ACHN (cell line): ENCODE results near the gene NLN.
"Not testable (repeated sequence)": the region's sequence is repeated elsewhere in the genome, so short reads cannot be mapped to it uniquely, and the experiment has no call there.

Experiments
- DNase-seq: peaks from one replicate; pipeline ENCODE4 v3.0.0-alpha.2; 2015
- in situ Hi-C: cut with HindIII; loops from 2 replicates; pipeline ENCODE4 v1.10.0; 2017; ENCODE audit warnings: low sequenced_read_pairs, low pct_ligation_motif_present, low pct_unique_long_range_greater_than_20kb

The NLN gene

DNA sequence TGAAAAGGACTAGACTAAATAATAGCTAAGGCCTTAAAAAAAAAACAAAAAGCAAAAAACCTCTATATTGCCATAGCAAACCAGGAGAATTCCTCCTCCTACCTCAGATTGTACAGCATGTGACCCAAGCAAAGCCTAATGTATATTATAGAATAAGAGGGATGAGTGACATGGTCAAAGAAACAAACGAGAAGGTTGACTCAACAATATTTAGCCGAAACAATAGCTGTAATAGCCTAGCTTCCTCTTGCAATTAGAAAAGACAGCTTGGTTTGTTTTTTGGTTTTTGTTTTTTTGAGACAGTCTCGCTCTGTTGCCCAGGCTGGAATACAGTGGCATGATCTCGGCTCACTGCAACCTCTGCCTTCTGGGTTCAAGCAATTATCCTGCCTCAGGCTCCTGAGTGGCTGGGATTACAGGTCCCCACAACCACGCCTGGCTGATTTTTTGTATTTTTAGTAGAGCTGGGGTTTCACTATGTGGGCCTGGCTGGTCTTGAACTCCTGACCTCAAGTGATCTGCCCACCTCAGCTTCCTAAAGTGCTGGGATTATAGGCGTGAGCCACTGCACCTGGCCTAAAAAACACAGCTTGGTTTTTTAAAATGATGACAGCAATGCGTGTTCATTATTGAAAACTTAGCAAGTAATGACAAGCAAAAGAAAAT lies 5.6 kb downstream of the NLN start:
- no peak for DNase-seq
- in situ Hi-C loops: no loop called here

DNA sequence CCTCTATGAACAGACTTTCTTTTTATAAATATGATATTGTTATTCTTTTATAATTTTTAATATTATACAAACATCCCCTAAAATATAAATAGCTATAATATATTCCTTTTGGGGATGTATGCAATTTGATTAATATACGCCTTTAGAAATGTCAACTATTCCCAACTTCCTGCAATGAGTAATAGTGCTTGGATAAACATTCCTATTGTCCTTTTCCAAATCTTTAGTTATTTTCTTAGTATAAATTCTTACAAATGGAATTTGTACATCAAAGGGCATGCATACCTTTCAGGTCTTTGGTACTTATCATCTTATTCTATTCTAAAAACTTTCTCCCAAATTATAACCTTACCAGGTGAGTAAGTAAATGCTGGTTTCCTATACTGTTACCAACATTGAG lies 6.2 kb downstream of the NLN start:
- no peak for DNase-seq
- in situ Hi-C loops: no loop called here

GRCh38 chr5:65730910-65731309 lies 8.9 kb downstream of the NLN start:
- DNase-seq: no peak
- in situ Hi-C loops: no loop called here

GRCh38 chr5:65732046-65732445 lies 10.0 kb downstream of the NLN start:
- in situ Hi-C loops, DNase-seq: not testable (repeated sequence)

DNA sequence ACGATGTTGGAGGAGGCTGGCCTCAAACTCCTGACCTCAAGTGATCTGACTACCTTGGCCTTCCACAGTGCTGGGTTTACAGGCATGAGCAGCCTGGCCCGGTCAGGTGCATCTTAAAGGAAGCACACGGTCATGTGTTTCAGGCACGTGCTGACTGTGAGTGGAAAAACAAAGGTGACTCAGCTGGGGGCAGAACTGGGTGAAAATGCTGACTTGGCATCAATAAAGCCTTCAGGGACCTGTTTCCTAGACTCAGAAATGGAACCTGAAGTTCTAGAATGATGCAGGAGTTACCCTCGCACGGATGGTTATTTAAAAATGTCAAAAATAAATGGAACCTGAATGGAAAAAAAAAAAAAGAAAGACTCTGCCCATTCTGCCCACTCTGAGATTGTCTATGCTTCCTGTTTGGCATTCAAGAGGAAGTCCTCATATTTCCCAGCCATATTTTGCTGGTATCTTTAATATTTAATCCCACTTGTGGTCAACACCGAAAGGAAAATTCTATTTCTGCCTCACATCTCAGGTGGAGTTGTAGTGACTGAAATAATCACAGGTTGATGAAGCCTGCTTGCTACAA lies 12.3 kb downstream of the NLN start:
- in situ Hi-C loops, DNase-seq: not testable (repeated sequence)

GRCh38 chr5:65734921-65735320 lies 12.9 kb downstream of the NLN start:
- in situ Hi-C loops: no loop called here
- DNase-seq: no peak

GRCh38 chr5:65736011-65736410 lies 14.0 kb downstream of the NLN start:
- no peak for DNase-seq
- in situ Hi-C loops: no loop called here

DNA sequence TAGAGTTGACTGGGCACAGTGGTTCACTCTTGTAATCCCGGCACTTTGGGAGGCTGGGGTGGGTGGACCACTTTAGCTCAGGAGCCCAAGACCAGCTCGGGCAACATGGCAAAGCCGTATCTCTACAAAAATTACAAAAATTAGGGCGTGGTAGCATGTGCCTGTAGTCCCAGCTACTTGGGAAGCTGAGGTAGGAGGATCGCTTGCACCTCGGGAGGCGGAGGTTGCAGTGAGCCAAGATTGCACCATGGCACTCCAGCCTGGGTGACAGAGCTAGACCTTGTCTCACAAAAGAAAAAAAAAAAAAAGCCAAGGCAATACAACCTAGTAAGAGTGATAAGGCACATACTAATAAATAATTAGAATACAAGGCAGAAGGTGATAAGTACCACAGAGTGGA lies 15.8 kb downstream of the NLN start:
- in situ Hi-C loops: no loop called here
- no peak for DNase-seq

DNA sequence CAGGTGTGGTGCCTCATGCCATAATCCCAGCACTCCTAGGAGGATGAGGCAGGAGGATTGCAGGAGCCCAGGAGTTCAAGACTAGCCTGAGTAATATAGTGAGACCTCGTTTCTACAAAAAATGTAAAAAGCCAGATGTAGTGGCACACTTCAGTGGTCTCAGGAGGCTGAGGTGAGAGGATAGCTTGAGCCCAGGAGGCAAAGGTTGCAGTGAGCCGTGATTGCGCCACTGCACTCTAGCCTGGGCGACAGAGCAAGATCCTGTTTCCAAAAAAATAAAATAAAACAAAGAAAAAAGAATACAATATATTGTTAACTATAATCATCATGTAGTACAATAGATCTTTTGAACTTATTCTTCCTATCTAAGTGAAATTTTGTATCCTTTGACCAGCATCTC lies 16.3 kb downstream of the NLN start:
- in situ Hi-C loops: no loop called here
- DNase-seq: no peak

DNA sequence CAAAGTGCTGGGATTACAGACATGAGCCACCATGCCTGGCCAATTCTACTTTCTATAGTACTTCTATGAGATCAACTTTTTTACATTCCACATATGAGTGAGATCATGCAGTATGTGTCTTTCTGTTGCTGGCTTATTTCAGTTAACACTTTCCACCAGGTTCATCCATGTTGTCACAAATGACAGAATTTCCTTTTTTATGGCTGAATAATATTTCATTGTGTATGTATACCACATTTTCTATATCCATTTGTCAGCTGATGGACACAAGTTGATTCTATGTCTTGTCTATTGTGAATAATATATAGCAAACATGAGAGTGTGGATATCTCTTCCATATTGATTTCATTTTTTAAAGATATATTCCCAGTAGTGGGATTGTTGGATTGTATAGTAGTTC lies 17.2 kb downstream of the NLN start:
- DNase-seq: no peak
- in situ Hi-C loops: no loop called here

DNA sequence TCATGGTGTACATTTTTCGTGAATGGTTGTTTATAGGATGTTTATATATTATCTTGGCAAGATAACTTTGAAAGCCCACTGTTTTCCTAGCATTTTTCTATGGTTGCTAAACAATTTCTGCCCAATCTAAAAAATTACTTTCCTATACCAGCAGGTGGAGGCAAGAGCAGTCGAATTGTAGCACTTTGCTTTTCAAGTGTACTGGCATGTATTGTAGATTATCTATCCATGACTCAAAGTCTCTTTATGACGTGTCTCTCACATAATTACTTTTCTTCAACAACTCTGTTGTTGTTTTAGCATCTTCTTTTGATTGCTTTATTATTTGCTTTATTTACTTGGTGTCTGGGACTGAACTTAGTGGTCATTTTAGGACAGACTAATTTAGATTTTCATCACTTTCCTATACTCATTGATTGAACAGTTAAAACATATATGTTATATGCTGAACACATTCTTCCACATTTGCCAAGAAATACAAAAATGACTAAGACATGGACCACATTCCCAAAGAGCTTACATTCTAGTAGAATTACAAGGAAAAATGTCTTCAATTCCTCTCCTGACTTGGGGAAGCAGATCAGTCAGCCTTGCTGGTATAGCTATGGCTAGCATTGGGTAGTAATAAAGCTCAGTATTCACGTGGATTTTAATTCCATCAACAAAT lies 20.7 kb downstream of the NLN start:
- in situ Hi-C loops: no loop called here
- DNase-seq: peak; percentile 76

DNA sequence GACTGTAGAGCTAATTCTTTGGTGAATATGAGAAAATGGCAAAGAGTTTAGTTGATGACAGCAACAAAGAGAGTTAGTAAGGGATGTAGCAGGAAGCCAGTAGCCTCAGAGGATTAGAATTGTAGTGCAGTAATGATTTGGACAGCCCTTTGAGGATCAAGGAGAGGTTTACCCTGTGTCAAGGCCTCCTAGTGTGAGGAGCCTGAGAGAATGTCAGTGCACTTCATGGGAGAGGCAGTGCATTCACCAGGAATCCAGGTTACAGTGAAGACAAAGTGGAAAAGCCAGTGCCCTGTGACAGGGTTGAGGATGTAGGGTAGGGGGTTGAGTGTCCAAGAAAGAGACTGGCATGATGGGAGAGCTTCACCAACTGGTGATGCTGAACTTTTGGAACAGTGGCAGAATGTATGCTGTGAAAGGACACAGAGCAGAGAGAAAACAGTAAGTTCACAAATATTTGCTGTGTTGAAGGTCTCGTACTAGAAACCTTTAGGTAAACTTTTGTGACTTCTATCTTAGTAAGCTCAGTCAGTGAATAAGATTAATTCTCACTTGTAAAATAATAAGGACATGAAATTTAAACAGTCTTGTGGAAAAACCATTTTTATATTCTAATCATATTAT lies 27.3 kb downstream of the NLN start:
- DNase-seq: no peak
- in situ Hi-C loops: no loop called here

GRCh38 chr5:65749956-65750355 lies 28.0 kb downstream of the NLN start:
- DNase-seq: peak; percentile 46
- in situ Hi-C loops: no loop called here

DNA sequence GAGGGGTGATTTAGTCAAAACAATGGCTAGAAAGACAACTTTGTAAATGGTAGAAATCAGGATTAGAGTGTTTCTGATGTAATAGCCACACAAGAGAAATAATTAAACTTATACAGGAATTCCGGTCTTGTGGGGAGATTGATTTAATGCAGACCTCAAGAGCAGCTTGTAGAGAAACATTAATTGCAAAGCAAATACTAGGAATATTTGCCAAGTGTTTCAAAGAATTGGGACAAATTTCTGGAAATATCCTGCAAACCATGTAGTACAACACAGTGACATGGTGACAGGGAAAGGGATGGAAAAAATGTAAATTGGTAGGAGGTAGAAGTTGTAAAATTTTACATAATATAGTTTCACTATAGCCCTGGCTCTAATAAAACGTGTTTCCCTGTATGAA lies 28.9 kb downstream of the NLN start:
- in situ Hi-C loops: no loop called here

DNA sequence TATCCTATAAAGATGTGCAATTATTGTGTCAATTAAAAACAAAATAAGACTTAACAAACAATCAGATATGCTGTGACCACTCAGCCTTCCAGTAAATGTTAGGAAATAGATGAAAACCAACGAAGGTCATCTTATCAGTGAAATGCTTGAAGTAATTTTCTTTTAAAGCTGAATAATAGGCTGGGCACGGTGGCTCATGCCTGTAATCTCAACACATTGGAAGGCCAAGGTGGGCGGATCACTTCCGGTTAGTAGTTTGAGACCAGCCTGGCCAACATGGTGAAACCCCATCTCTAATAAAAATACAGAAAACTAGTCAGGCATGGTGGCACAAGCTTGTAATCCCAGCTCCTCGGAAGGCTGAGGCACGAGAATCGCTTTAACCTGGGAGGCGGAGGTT lies 31.2 kb downstream of the NLN start:
- in situ Hi-C loops: no loop called here
- DNase-seq: no peak

More for the DNA sequence above, 28.9 kb downstream of the NLN start:
- DNase-seq: no peak

GRCh38 chr5:65758546-65759144 lies 36.6 kb downstream of the NLN start:
- no peak for DNase-seq
- in situ Hi-C loops: no loop called here

- in situ Hi-C loops: no loop called here
- no peak for DNase-seq
Measured at GRCh38 chr5:65760504-65761275, 38.7 kb downstream of the NLN start.

DNA sequence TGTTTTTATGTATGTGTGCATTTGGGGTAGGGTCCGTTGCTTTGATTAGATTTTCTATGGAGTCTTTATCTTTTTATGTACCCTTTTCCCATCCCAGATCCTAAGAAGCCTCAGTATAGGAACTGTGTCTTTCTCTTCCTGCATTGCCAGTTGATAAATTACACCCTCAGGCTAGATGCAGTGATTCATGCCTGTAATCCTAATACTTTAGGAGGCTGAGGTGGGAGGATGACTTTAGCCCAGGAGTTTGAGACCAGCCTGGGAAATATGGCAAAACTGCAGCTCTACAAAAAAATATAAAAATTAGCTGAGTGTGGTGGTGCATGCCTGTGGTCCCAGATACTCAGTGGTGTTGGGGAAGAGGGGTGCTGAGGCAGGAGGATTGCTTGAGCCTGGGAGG lies 40.2 kb downstream of the NLN start:
- in situ Hi-C loops: no loop called here
- no peak for DNase-seq

DNA sequence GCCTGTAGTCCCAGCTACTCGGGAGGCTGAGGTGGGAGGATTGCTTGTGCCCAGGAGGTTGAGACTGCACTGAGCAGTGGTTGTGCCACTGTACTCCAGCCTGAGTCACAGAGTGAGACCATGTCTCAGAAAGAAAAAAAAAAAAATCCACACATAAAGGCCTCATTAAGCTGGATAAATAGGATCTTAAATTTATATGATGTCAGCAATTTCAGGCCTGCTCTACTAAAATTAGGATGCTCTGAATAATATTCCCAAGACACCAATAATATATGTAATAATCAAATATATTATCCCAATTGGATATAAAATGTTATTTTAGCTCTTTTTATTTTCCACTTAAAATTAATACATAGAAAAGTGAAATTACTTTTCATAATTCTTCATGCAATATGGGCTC lies 43.6 kb downstream of the NLN start:
- no peak for DNase-seq
- in situ Hi-C loops: no loop called here
